ENCODE data around the gene CELF2.

Gene CELF2

DNA sequence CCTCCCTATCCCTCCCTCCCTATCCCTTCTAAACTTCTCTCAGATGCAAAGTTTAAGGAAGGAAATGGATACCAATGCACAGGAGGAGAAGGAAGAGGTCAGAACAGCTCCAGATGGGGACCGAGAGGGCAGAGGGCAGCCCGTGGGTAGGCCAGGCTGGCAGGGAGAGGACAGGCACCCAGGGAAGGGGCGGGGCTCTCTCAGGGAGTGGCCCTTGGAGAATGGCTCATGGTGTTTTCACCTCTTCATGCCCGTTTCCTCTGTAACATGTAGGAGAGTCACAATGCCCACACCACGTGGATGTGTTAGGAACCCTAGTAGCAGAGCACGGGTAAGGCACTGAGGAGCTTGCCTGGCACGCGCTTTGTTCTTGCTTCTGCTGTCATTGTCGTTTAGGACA is 264.5 kb downstream of the CELF2 start:
- no peak overlapping the region for H3K4me3 ChIP-seq (ENCODE audit: low read length)
- DNase-seq (ENCODE audit: low read depth), result no peak
- TF ChIP-seq, protein P1, sequence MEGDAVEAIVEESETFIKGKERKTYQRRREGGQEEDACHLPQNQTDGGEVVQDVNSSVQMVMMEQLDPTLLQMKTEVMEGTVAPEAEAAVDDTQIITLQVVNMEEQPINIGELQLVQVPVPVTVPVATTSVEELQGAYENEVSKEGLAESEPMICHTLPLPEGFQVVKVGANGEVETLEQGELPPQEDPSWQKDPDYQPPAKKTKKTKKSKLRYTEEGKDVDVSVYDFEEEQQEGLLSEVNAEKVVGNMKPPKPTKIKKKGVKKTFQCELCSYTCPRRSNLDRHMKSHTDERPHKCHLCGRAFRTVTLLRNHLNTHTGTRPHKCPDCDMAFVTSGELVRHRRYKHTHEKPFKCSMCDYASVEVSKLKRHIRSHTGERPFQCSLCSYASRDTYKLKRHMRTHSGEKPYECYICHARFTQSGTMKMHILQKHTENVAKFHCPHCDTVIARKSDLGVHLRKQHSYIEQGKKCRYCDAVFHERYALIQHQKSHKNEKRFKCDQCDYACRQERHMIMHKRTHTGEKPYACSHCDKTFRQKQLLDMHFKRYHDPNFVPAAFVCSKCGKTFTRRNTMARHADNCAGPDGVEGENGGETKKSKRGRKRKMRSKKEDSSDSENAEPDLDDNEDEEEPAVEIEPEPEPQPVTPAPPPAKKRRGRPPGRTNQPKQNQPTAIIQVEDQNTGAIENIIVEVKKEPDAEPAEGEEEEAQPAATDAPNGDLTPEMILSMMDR (IDR thresholded peaks at IDR 0.05; ENCODE audit: insufficient read depth, low read depth, low read length, missing control alignments), result no peak

DNA sequence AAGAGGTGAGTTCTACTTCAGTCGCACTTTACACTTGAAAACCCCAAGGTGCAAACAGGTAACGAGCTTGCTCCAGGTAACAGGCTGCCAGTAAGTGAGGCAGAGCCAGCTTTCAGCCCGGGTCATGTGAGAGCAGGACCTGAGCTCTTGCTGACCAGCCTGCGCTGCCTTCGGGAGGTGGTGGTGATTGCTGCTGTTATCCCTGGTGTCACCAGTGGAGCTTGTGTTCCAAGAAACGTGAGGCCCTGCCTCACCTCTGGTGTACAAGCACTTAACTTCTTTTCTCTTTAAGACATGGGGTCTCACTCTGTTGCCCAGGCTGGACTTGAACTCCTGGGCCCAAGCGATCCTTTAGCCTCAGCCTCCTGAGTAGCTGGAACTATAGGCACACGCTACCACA is 265.0 kb downstream of the CELF2 start:
- TF ChIP-seq, protein P1 (IDR thresholded peaks at IDR 0.05; ENCODE audit: insufficient read depth, low read depth, low read length, missing control alignments), result no peak
- DNase-seq (ENCODE audit: low read depth), result no peak
- H3K4me3 ChIP-seq (ENCODE audit: low read length), result no peak overlapping the region

DNA sequence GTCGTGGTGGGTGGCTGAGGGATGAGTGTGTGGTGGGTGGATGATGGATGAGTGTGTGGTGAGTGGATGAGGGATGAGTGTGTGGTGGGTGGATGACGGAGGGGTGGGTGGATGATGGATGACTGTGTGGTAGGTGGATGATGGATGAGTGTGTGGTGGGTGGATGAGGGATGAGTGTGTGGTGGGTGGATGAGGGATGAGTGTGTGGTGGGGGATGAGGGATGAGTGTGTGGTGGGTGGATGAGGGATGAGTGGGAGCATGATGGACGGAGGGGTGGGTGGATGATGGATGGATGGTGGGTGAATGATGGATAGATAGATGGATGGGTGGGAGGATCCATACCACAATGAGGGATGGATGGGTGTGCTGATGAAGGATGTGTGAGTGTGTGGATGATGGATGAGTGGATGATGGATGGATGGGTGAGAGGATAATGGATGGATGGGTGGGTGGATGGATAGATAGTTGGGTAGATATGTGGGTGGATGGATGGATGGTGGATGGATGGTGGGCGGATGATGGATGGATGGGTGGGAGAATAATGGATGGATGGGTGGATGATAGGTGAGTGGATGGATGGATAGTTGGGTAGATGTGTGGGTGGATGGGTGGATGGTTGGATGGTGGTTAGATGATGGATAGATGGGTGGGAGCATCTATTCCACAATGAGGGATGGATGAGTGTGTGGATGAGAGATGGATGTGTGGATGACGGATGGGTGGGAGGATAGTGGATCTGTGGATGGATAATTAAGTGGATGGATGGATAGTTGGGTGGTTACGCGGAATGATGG is 266.8 kb downstream of the CELF2 start:
- TF ChIP-seq, protein P1 (IDR thresholded peaks at IDR 0.05; ENCODE audit: insufficient read depth, low read depth, low read length, missing control alignments), result no peak
- H3K4me3 ChIP-seq (ENCODE audit: low read length), result no peak overlapping the region
- DNase-seq (ENCODE audit: low read depth), result no peak

DNA sequence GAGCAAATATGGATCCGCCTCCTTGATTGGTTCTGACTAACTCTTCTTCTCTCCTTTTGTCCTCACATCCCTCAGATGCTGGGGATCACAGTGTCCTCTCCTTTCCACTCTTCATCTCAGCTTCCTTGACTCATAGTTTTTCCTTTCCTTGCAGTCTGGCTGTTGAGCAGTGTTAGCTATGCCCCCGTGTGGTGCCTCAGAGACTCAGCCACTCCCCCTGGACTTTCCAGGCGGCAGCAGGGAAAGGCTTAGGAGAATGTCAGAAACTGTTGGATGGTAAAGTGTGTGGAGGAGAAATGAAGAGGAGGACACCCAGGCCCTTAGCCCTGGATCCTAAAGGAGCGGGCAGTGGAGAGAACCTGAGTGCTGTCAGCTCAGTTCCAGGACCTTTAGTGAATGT is 267.5 kb downstream of the CELF2 start:
- no peak for DNase-seq (ENCODE audit: low read depth)
- TF ChIP-seq, protein P1 (IDR thresholded peaks at IDR 0.05; ENCODE audit: insufficient read depth, low read depth, low read length, missing control alignments), result no peak
- no peak overlapping the region for H3K4me3 ChIP-seq (ENCODE audit: low read length)

DNA sequence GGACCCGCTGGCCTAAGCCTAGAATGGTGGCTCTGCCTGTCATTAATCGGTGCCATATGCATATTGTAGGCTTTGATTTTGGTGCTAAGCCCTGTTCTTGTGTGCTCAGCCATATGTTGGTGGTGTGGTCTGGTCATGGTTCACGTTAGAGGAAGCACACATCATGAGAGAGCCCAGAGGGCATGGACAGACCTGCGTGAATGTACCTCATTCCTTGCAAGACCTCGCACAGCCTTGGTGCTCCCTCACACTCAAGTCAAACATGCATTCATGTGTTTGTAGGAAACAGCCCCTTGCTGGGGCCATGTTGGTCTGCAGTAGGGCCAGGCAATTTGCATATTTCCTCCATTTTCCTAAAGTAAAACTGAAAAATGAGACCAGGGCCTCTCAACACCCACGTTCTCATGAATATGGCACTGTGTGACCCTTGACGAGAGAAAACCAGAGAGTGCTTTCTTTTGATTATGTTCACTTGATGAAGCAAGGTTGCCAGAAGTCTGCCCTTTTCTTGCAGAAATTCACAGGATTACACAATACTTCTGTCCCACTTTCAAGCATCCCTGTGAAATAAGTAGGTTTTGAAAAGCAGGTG is 268.7 kb downstream of the CELF2 start:
- TF ChIP-seq, protein P1 (IDR thresholded peaks at IDR 0.05; ENCODE audit: insufficient read depth, low read depth, low read length, missing control alignments), result no peak
- H3K4me3 ChIP-seq (ENCODE audit: low read length), result no peak overlapping the region
- DNase-seq (ENCODE audit: low read depth), result no peak

DNA sequence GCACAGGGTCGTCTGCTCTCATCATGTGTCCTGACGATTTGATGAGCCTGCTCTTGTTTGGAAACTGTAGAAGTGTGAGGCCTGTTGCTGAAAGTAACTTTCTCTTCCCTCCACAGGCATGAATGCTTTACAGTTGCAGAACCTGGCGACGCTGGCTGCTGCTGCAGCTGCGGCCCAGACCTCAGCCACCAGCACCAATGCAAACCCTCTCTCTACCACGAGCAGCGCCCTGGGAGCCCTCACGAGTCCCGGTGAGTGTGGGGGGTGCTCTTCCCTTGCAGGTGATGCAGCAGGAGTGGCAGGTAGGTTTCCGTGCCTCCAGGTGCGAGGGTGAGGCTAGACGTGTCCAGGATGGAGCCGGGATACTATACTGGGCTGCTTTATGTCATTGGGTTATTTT is 270.6 kb downstream of the CELF2 start:
- no peak for DNase-seq (ENCODE audit: low read depth)
- TF ChIP-seq, protein P1 (IDR thresholded peaks at IDR 0.05; ENCODE audit: insufficient read depth, low read depth, low read length, missing control alignments), result no peak
- no peak overlapping the region for H3K4me3 ChIP-seq (ENCODE audit: low read length)

All from epithelial cell of esophagus (primary cell).